ENCODE measurements around the gene ZNRF3. TPM values are rescaled to one million over a fixed set of nuclear protein-coding genes. Genes with fewer than 3 reads are reported as not detected.

The ZNRF3 gene
- polyA plus RNA-seq, 1 donor (not counting 4 experiments of a cell fraction or from before 2014, with no cell fraction given): 2.6 TPM

- Histone ChIP-seq H3K27me3 (ENCODE audit: control insufficient read depth, extremely low read depth, insufficient read depth, low read length) (no peaks in the 10 kb centered on the region), H3K79me2 (ENCODE audit: control insufficient read depth, insufficient read depth, low read length) (peaks cover 44% of the 10 kb centered on the region), H3K9me3 (ENCODE audit: control insufficient read depth, low read depth, low read length) (no peaks in the 10 kb centered on the region), H3K27ac (ENCODE audit: control insufficient read depth, insufficient read depth, low read length) (peak overlapping the region; percentile 24), H3K4me3 (ENCODE audit: control insufficient read depth in 2 of 3, extremely low read depth in 1 of 3, insufficient read depth in 2 of 3, low read depth in 1 of 3, low read length in 3 of 3) (no peak overlapping the region), H3K9ac (ENCODE audit: control insufficient read depth, extremely low read depth, insufficient read depth, low read length) (peak overlapping the region; percentile 29), H2AFZ (ENCODE audit: control insufficient read depth, low read length) (no peak overlapping the region), H3K4me1 (ENCODE audit: control insufficient read depth, extremely low read depth, insufficient read depth, low read length) (peaks cover 55% of the 10 kb centered on the region), H3K36me3 (ENCODE audit: control insufficient read depth in 2 of 2, extremely low read depth in 1 of 2, insufficient read depth in 2 of 2, low read length in 2 of 2) (no peaks in the 10 kb centered on the region), H3K9me1 (ENCODE audit: control insufficient read depth, extremely low read depth, insufficient read depth, low read length) (peaks cover 2% of the 10 kb centered on the region), H3K4me2 (ENCODE audit: control insufficient read depth, extremely low read depth, insufficient read depth, low read depth, low read length) (peak overlapping the region; percentile 29), H4K20me1 (ENCODE audit: control insufficient read depth, extremely low read depth, insufficient read depth, low read length) (no peaks in the 10 kb centered on the region)
- FAIRE-seq (peak; percentile 83), DNase-seq (ENCODE audit: low read depth, low spot score) (peak; percentile 38)
- dilution Hi-C loops (cut with MboI; ENCODE audit: extremely low pct_ligation_motif_present, low sequenced_read_pairs): no loop called here
- TF ChIP-seq CTCF (optimal IDR thresholded peaks at IDR 0.05 in 1 of 3, IDR thresholded peaks at IDR 0.05 in 1 of 3, conservative IDR thresholded peaks at IDR 0.05 in 1 of 3; ENCODE audit: extremely low read depth in 1 of 3, insufficient read depth in 2 of 3, low read length in 3 of 3) (no peak), EZH2 (IDR thresholded peaks at IDR 0.05; ENCODE audit: low read length) (no peak)
Observed at GRCh38 chr22:28894334-28894733, 11.0 kb downstream of the ZNRF3 start.

- Histone ChIP-seq H2AFZ (ENCODE audit: control insufficient read depth, low read length) (no peak overlapping the region), H3K79me2 (ENCODE audit: control insufficient read depth, insufficient read depth, low read length) (peaks cover 39% of the 10 kb centered on the region), H3K9ac (ENCODE audit: control insufficient read depth, extremely low read depth, insufficient read depth, low read length) (peak overlapping the region; percentile 29), H3K4me2 (ENCODE audit: control insufficient read depth, extremely low read depth, insufficient read depth, low read depth, low read length) (peak overlapping the region; percentile 29), H3K4me1 (ENCODE audit: control insufficient read depth, extremely low read depth, insufficient read depth, low read length) (peaks cover 59% of the 10 kb centered on the region), H4K20me1 (ENCODE audit: control insufficient read depth, extremely low read depth, insufficient read depth, low read length) (no peaks in the 10 kb centered on the region), H3K27me3 (ENCODE audit: control insufficient read depth, extremely low read depth, insufficient read depth, low read length) (no peaks in the 10 kb centered on the region), H3K9me3 (ENCODE audit: control insufficient read depth, low read depth, low read length) (no peaks in the 10 kb centered on the region), H3K36me3 (ENCODE audit: control insufficient read depth in 2 of 2, extremely low read depth in 1 of 2, insufficient read depth in 2 of 2, low read length in 2 of 2) (no peaks in the 10 kb centered on the region), H3K4me3 (ENCODE audit: control insufficient read depth in 2 of 3, extremely low read depth in 1 of 3, insufficient read depth in 2 of 3, low read depth in 1 of 3, low read length in 3 of 3) (no peak overlapping the region), H3K27ac (ENCODE audit: control insufficient read depth, insufficient read depth, low read length) (peak overlapping the region; percentile 24), H3K9me1 (ENCODE audit: control insufficient read depth, extremely low read depth, insufficient read depth, low read length) (peaks cover 2% of the 10 kb centered on the region)
- no peak for TF ChIP-seq EZH2 (IDR thresholded peaks at IDR 0.05; ENCODE audit: low read length)
- no peak for TF ChIP-seq CTCF (optimal IDR thresholded peaks at IDR 0.05 in 1 of 3, IDR thresholded peaks at IDR 0.05 in 1 of 3, conservative IDR thresholded peaks at IDR 0.05 in 1 of 3; ENCODE audit: extremely low read depth in 1 of 3, insufficient read depth in 2 of 3, low read length in 3 of 3)
- dilution Hi-C loops (cut with MboI; ENCODE audit: extremely low pct_ligation_motif_present, low sequenced_read_pairs): no loop called here
- FAIRE-seq: no peak
- DNase-seq (ENCODE audit: low read depth, low spot score): no peak
Observed at GRCh38 chr22:28894807-28895206, 11.4 kb downstream of the ZNRF3 start.
